GM12878 (cell line): ENCODE measurements around the gene SIDT1. TPM values are rescaled to one million over a fixed set of nuclear protein-coding genes. Genes with fewer than 3 reads are reported as not detected.

Source experiments
- ATAC-seq: fragments of 200-7000 bp; cut with Tn5 transposase; 3 replicates; pipeline ENCODE4 v1.9.1; 2020; ENCODE audit warnings: mild to moderate bottlenecking, moderate library complexity
- BruUV-seq: library from RNA; stranded (reverse); fragments of 400-500 nt; replicated peaks from 2 replicates; lab custom pipeline; 2021; lab: Mats Ljungman, UMichigan
- CTCF ChIA-PET: fragments of 300-600 bp; sonication (Branson Sonifier 250); formaldehyde crosslinking; extraction: SDS; loops from one replicate; lab custom pipeline; 2021; ENCODE audit warnings: inconsistent platforms; lab: Yijun Ruan, JAX
- POLR2A ChIA-PET: fragments of 350-600 bp; formaldehyde crosslinking; extraction: SDS; loops from one replicate; lab custom pipeline; 2021; ENCODE audit warnings: inconsistent platforms; lab: Charles Lee
- RAD21 ChIA-PET: fragments of 300-600 bp; sonication (Branson Sonifier 250); formaldehyde crosslinking; loops from one replicate; lab custom pipeline; 2023; ENCODE audit warnings: antibody characterized with exemption; ENCODE audit not compliant: unreplicated experiment; lab: Charles Lee
- SMC1A ChIA-PET: fragments of 300-600 bp; sonication (Branson Sonifier 250); formaldehyde crosslinking; loops from one replicate; lab custom pipeline; 2023; ENCODE audit not compliant: unreplicated experiment, uncharacterized antibody; lab: Charles Lee
- DNase-seq: peaks from one replicate; pipeline ENCODE4 v3.0.0-alpha.2; 2011; ENCODE audit warnings: low read depth, low spot score
- FAIRE-seq: peaks from 3 replicates; lab custom pipeline; 2011; peaks lifted over from hg19 to GRCh38; lab: Jason Lieb, UNC
- H2AFZ ChIP-seq: 2 replicates; pipeline ENCODE4 v1.6.0; 2011; ENCODE audit warnings: low read depth, low read length, control low read depth; ENCODE audit not compliant: control insufficient read depth
- H3K27ac ChIP-seq: 2 replicates; pipeline ENCODE4 v1.5.1; 2011; ENCODE audit warnings: control low read depth; ENCODE audit not compliant: control insufficient read depth, insufficient read depth
- H3K27me3 ChIP-seq, 2 experiments: replicated peaks in 1 of 2; 2 replicates each; pipeline versions ENCODE4 v1.6.0 to v1.6.1; 2011; ENCODE audit warnings: low read length in 1 of 2; ENCODE audit not compliant: control insufficient read depth in 2 of 2, insufficient read depth in 2 of 2
- H3K36me3 ChIP-seq, 2 experiments: 2 replicates each; pipeline ENCODE4 v1.5.1; 2011; ENCODE audit warnings: low read length in 1 of 2; ENCODE audit not compliant: control insufficient read depth in 2 of 2, insufficient read depth in 2 of 2
- H3K4me1 ChIP-seq: 2 replicates; pipeline ENCODE4 v1.6.1; 2011; ENCODE audit warnings: mild to moderate bottlenecking, low read length, moderate library complexity, mixed read lengths; ENCODE audit not compliant: control insufficient read depth, insufficient read depth
- H3K4me2 ChIP-seq: 2 replicates; pipeline ENCODE4 v1.6.0; 2011; ENCODE audit warnings: control low read depth; ENCODE audit not compliant: control insufficient read depth, insufficient read depth
- H3K4me3 ChIP-seq: fragments of 200-600 bp; sonication (generic); 2 replicates; pipeline ENCODE4 v1.5.1; 2016
- H3K79me2 ChIP-seq: 2 replicates; pipeline ENCODE4 v1.6.0; 2011; ENCODE audit warnings: low read length; ENCODE audit not compliant: control insufficient read depth, insufficient read depth
- H3K9ac ChIP-seq: 2 replicates; pipeline ENCODE4 v1.8.0; 2011; ENCODE audit warnings: low read length, control low read depth, mixed read lengths; ENCODE audit not compliant: control insufficient read depth, insufficient read depth
- H3K9me3 ChIP-seq: replicated peaks from 3 replicates; pipeline ENCODE4 v1.5.1; 2011; ENCODE audit warnings: mild to moderate bottlenecking, low read length; ENCODE audit not compliant: control insufficient read depth, insufficient read depth
- H4K20me1 ChIP-seq: 2 replicates; pipeline ENCODE4 v1.6.0; 2011; ENCODE audit not compliant: control insufficient read depth, insufficient read depth
- CEBPB ChIP-seq, 2 experiments: fragments of 150-350 bp in 1 of 2; IDR thresholded peaks; 2 replicates each; pipeline ENCODE4 v1.6.1; 2012 to 2014; ENCODE audit warnings: low read depth in 2 of 2, low read length in 2 of 2, borderline replicate concordance in 1 of 2, inconsistent platforms in 1 of 2
- CREB1 ChIP-seq: IDR thresholded peaks from 2 replicates; pipeline ENCODE4 v1.6.1; 2012; ENCODE audit warnings: low read depth, mild to moderate bottlenecking, inconsistent platforms
- FOXM1 ChIP-seq: IDR thresholded peaks from 2 replicates; pipeline ENCODE4 v1.6.1; 2012; ENCODE audit warnings: low read depth, mild to moderate bottlenecking, inconsistent platforms, low read length, moderate library complexity
- HDAC6 ChIP-seq: fragments of 200-600 bp; sonication (generic); IDR thresholded peaks from one replicate; pipeline ENCODE4 v1.8.0; 2017; ENCODE audit warnings: antibody characterized with exemption; ENCODE audit not compliant: unreplicated experiment
- LARP7 ChIP-seq: fragments of 450-650 bp; IDR thresholded peaks from 2 replicates; pipeline ENCODE4 v1.6.1; 2017; ENCODE audit warnings: mild to moderate bottlenecking
- NFIC ChIP-seq: IDR thresholded peaks from 2 replicates; pipeline ENCODE4 v1.6.1; 2012; ENCODE audit warnings: low read depth, mild to moderate bottlenecking, inconsistent platforms, low read length, moderate library complexity
- POLR2A ChIP-seq: IDR thresholded peaks from 2 replicates; pipeline ENCODE4 v1.6.1; 2011; ENCODE audit warnings: low read depth, mild to moderate bottlenecking, low read length
- RAD51 ChIP-seq: fragments of 450-650 bp; IDR thresholded peaks from 2 replicates; pipeline ENCODE4 v1.6.1; 2016; ENCODE audit warnings: moderate library complexity, mild to moderate bottlenecking, inconsistent platforms
- REST ChIP-seq: IDR thresholded peaks from 2 replicates; pipeline ENCODE4 v1.6.1; 2012; ENCODE audit warnings: mild to moderate bottlenecking, low read depth, low read length
- RUNX3 ChIP-seq: IDR thresholded peaks from 2 replicates; pipeline ENCODE4 v1.6.1; 2012; ENCODE audit warnings: low read length, inconsistent platforms
- SMAD5 ChIP-seq: IDR thresholded peaks from 2 replicates; pipeline ENCODE4 v1.6.1; 2016; ENCODE audit warnings: antibody characterized with exemption, low read depth
- SP1 ChIP-seq: IDR thresholded peaks from one replicate; pipeline ENCODE4 v1.6.1; 2011; ENCODE audit warnings: low read depth, low read length
- SUZ12 ChIP-seq: fragments of 200-600 bp; sonication (generic); IDR thresholded peaks from one replicate; pipeline ENCODE4 v1.6.1; 2018; ENCODE audit warnings: antibody characterized with exemption, mild to moderate bottlenecking; ENCODE audit not compliant: unreplicated experiment
- TARDBP ChIP-seq: IDR thresholded peaks from 2 replicates; pipeline ENCODE4 v1.6.1; 2016; ENCODE audit warnings: borderline replicate concordance
- TBL1XR1 ChIP-seq: IDR thresholded peaks from 2 replicates; pipeline ENCODE4 v1.6.1; 2012; ENCODE audit warnings: low read depth, low read length, improper control_type of control experiment
- ZBED1 ChIP-seq: IDR thresholded peaks from 2 replicates; pipeline ENCODE4 v1.6.1; 2016; ENCODE audit warnings: borderline replicate concordance
- ZNF384 ChIP-seq: IDR thresholded peaks from 2 replicates; pipeline ENCODE4 v1.6.1; 2012; ENCODE audit warnings: low read depth, mild to moderate bottlenecking, low read length, improper control_type of control experiment, borderline replicate concordance
- WGBS: methylation state at CpG from one replicate; pipeline ENCODE4 v1.1.6; 2016; ENCODE audit warnings: low lambda C conversion rate; ENCODE audit not compliant: insufficient replicate concordance, insufficient coverage; ENCODE audit errors: missing lambda C conversion rate; 5-methylcytosine and 5-hydroxymethylcytosine counted together
- in situ Hi-C: fragments of 300-500 bp; cut with MboI; formaldehyde crosslinking; loops from 9 replicates; pipeline ENCODE4 v1.14.3; 2018; ENCODE audit warnings: mixed read lengths
- intact Hi-C: fragments of 100-400 bp; cut with micrococcal nuclease; formaldehyde crosslinking; loops from one replicate; pipeline ENCODE4 v1.14.2; 2022; ENCODE audit not compliant: unreplicated experiment
- polyA plus RNA-seq, 11 experiments: library from polyadenylated mRNA; depleted of rRNA in 4 of 11; unstranded in 6 of 11; stranded (reverse) in 5 of 11; fragments of >200 nt; fragmentation: Nextera tagmentation in 4 of 11; fragmentation: Illumina TruSeq in 1 of 11; extraction: Ambion mirVana in 4 of 11; extraction: Trizol in 1 of 11; gene quantifications; 1 replicate in 1 of 11; 2 replicates in 10 of 11; pipeline versions ENCODE4 v1.2.1 to v1.2.3, GENCODE V29; 2011 to 2016; ENCODE audit warnings: inconsistent platforms in 2 of 11, missing spikeins in 2 of 11, low read depth in 1 of 11
- total RNA-seq, 4 experiments: library from RNA; depleted of rRNA in 3 of 4; stranded (reverse); fragments of >200 nt in 3 of 4; fragmentation: Illumina TruSeq in 1 of 4; extraction: Trizol in 1 of 4; gene quantifications; 2 replicates each; pipeline versions ENCODE4 v1.2.1 to v1.2.3, GENCODE V29; 2013 to 2021
- TF ChIP-seq, protein P1 (sequence below): fragments of 450-650 bp; IDR thresholded peaks from 2 replicates; pipeline ENCODE4 v1.6.1; 2017; ENCODE audit warnings: mild to moderate bottlenecking, moderate library complexity
- TF ChIP-seq, protein P2 (sequence below): IDR thresholded peaks from 2 replicates; pipeline ENCODE4 v1.6.1; 2011; ENCODE audit warnings: mild to moderate bottlenecking, low read depth, low read length, moderate library complexity; ENCODE audit not compliant: insufficient replicate concordance

Gene SIDT1
- total and polyA plus RNA-seq, 10 of the 15 experiments (the other 5 are each of a cell fraction or from before 2014, with no cell fraction given) = 3.0 to 45.0 (median 26.6) TPM

GRCh38 chr3:113658107-113658506, 125.8 kb downstream of the SIDT1 start:
- in situ Hi-C loops = no loop called here
- Histone ChIP-seq H2AFZ (no peak overlapping the region), H3K9me3 (no peaks in the 10 kb centered on the region), H3K4me3 (no peak overlapping the region), H3K79me2 (no peaks in the 10 kb centered on the region), H3K4me1 (peaks cover 3% of the 10 kb centered on the region; the same call in 1 of the 2 replicates), H3K27ac (no peak overlapping the region), H3K9ac (no peak overlapping the region), H4K20me1 (no peaks in the 10 kb centered on the region), H3K27me3 (no peaks in the 10 kb centered on the region), H3K36me3 (peaks cover 2 to 3% of the 10 kb centered on the region in 2 experiments; a peak in 3 of 4 replicates), H3K4me2 (no peak overlapping the region)
- FAIRE-seq (no peak), DNase-seq (no peak), ATAC-seq (no peak)
- POLR2A ChIA-PET = no interaction called here
- CTCF ChIA-PET = interaction anchor here (1.2 kb wide), 1 partner anchor 38 kb away, joined by 3 read pairs; no protein-coding TSS in a partner anchor
- intact Hi-C loops = no loop called here
- TF ChIP-seq, protein P1, sequence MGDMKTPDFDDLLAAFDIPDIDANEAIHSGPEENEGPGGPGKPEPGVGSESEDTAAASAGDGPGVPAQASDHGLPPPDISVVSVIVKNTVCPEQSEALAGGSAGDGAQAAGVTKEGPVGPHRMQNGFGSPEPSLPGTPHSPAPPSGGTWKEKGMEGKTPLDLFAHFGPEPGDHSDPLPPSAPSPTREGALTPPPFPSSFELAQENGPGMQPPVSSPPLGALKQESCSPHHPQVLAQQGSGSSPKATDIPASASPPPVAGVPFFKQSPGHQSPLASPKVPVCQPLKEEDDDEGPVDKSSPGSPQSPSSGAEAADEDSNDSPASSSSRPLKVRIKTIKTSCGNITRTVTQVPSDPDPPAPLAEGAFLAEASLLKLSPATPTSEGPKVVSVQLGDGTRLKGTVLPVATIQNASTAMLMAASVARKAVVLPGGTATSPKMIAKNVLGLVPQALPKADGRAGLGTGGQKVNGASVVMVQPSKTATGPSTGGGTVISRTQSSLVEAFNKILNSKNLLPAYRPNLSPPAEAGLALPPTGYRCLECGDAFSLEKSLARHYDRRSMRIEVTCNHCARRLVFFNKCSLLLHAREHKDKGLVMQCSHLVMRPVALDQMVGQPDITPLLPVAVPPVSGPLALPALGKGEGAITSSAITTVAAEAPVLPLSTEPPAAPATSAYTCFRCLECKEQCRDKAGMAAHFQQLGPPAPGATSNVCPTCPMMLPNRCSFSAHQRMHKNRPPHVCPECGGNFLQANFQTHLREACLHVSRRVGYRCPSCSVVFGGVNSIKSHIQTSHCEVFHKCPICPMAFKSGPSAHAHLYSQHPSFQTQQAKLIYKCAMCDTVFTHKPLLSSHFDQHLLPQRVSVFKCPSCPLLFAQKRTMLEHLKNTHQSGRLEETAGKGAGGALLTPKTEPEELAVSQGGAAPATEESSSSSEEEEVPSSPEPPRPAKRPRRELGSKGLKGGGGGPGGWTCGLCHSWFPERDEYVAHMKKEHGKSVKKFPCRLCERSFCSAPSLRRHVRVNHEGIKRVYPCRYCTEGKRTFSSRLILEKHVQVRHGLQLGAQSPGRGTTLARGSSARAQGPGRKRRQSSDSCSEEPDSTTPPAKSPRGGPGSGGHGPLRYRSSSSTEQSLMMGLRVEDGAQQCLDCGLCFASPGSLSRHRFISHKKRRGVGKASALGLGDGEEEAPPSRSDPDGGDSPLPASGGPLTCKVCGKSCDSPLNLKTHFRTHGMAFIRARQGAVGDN = no peak
- no peak for TF ChIP-seq LARP7
- no peak for TF ChIP-seq ZNF384
- no peak for TF ChIP-seq SUZ12
- no peak for TF ChIP-seq HDAC6
- TF ChIP-seq, protein P2, sequence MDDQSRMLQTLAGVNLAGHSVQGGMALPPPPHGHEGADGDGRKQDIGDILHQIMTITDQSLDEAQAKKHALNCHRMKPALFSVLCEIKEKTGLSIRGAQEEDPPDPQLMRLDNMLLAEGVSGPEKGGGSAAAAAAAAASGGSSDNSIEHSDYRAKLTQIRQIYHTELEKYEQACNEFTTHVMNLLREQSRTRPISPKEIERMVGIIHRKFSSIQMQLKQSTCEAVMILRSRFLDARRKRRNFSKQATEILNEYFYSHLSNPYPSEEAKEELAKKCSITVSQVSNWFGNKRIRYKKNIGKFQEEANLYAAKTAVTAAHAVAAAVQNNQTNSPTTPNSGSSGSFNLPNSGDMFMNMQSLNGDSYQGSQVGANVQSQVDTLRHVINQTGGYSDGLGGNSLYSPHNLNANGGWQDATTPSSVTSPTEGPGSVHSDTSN = no peak
- TF ChIP-seq POLR2A = no peak
- no peak for TF ChIP-seq RAD51
- no peak for TF ChIP-seq FOXM1
- TF ChIP-seq ZBED1 = no peak
- TF ChIP-seq NFIC = no peak
- TF ChIP-seq TARDBP = no peak
- no peak for TF ChIP-seq REST
- TF ChIP-seq SP1 = no peak
- no peak for TF ChIP-seq CREB1
- TF ChIP-seq TBL1XR1 = no peak
- no peak for TF ChIP-seq SMAD5
- no peak for TF ChIP-seq CEBPB (IDR thresholded peaks at IDR 0.05; ENCODE audit: borderline replicate concordance in 1 of 2, low read depth in 2 of 2, low read length in 2 of 2)
- no peak for TF ChIP-seq RUNX3
- RAD21 ChIA-PET = no interaction called here
- SMC1A ChIA-PET = interaction anchor here (0.5 to 0.8 kb wide), 2 partner anchors 10 to 896 kb away, joined by 3 to 4 read pairs; no protein-coding TSS in a partner anchor
- TSS peak; percentile 9 for BruUV-seq
- 83% methylated on average over 3 of the region's 3 CpGs for WGBS
